LoVo (cell line): Measurements from ENCODE around the gene KIFC3.
"Not testable (repeated sequence)": the region's sequence is repeated elsewhere in the genome, so short reads cannot be mapped to it uniquely, and the experiment has no call there.

Experiments used
- DNase-seq: peaks from one replicate; pipeline ENCODE4 v3.0.0-alpha.2; 2016; ENCODE audit warnings: low spot score

The KIFC3 gene

DNA sequence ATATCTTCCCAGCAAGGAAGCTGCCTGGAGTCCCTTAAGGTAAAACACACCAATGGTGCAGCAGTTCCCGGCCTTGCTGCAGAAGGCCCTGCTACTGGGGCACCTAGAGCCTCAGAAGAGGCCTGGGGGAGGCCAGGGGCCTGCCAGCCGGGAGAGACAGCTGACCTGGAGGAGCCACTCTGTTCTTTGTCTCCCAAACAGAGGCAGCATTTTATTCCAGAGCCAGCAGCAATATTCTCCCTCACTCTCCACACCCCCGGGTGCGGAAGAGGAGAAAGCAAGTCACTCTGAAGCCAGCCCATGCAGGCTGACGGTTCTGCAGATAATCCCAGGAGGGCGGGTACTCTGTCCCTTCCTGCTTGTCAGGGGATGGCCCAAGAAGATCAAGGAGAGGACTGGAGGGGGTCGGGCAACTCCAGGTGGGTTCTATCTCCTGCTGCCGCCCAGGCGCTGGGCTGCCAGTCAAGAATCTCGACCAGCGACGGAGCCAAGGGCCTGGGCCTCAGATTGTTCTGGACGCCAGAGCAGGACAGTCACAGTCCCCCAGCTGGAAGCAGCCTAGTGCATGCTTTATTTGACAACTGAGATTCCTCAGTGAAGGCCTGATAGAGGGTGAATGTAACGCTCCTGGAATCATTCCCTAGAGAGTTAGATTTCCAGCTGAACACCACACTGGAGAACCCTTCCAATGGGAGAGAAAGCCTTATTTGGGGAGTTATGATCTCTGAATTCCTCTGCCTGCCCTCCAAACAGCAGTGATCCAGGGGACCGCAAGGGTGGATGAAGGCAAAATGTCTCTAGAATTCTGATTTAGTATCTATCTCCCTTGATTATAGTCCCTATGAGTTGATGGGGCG is 1.1 kb upstream of the KIFC3 start:
- no peak for DNase-seq

DNA sequence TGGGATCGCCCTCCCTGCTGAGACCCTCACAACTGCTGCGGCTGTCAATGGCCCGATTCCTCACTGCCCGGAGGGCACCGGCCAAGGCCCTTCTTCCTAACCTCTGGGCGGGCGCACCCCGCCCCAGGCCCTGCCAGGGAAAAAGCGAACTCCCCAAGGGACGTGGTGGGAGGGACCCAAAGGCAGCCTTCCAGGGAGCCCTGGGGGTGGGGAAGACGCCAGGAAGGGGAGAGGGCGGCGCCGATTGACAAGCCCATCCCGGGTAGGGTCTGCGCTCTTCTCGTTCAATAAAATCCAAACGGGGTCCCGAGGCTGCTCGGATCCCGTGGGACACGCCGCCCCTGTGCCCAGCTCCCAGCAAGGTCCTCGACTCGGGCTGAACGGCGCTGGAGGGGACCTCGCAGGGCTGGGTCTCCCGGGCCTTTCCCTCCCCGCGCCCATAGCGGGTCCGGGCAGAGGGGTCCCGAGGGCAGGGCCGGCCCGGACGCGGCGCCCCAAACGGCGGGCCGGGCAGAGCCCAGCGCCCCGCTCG is 416 bp downstream of the KIFC3 start:
- DNase-seq, result peak; percentile 40

DNA sequence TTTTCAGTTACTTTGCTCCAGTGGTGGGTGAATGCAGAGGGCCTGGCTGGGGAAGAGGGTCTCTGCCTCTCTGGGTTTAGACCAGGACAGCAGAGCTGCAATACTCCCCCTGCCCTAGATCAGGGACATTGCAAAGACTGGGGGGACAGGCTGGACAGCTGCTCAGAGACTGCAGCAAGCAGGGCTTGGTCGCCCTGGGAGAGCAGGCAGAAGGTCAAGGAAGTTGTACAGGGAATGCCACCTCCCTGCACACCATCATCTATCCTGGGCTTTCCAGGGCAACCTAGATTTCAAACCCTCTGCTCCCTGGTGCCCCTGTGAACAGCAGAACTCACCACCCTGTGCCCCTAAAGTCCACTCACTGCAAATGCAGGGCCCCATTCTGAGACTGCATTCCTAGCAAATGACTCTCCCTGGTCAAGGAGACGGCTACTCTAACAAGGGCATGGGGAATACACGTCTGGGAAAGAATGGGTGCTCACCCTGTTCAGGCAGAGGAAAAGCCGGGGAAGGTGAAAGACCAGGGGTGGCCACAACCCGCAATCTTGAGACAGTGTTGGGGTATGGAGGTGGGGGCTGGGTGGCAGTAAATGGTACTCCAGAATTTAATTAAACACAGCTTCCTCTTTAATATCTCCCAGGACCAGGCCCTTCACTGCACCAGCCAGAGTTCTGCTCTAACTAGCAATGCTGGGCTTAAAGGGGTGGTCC is 1.0 kb downstream of the KIFC3 start:
- peak; percentile 46 for DNase-seq

DNA sequence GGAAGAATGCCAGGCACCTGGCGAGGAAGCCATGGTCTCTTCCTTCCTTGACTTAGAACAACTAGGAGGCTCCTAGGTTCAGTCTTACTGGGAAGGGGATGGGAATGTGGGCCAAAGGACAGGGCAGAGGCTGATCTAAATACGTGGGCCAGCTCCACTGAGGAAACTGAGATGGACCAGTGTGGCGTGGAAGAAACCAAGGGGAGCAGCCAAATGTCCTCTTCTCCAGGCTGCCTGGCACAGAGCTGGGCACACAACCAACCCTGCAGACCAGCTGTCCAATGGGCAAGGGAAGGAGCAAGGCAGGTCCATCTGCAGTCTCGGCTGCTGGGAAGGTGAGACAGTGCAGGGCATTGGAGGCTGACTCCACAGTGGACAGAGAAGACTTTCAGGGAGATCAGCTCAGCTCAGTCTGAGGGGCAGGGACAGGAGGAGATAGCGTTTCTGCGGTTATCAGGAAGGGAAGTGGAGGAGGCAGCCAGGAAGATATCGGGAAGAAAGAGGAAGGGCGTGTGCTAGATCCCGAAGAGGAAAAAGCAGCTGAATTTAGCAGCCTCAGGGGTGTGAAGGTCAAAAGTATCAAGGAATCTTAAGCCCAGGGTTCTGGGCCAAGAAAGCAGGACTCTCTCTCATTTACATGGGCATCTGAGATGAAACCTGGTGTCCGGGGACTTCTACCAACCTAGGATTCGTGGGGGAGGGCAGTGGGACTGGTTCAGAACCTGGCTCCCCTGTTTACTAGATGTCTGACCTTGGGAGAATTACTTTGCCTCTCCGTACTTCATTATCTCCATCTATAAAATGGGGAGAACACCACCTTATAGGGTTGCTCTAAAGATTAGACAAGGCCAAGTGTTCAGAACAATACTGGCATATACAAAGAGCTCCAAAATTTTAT is 1.8 kb downstream of the KIFC3 start:
- DNase-seq, result no peak

DNA sequence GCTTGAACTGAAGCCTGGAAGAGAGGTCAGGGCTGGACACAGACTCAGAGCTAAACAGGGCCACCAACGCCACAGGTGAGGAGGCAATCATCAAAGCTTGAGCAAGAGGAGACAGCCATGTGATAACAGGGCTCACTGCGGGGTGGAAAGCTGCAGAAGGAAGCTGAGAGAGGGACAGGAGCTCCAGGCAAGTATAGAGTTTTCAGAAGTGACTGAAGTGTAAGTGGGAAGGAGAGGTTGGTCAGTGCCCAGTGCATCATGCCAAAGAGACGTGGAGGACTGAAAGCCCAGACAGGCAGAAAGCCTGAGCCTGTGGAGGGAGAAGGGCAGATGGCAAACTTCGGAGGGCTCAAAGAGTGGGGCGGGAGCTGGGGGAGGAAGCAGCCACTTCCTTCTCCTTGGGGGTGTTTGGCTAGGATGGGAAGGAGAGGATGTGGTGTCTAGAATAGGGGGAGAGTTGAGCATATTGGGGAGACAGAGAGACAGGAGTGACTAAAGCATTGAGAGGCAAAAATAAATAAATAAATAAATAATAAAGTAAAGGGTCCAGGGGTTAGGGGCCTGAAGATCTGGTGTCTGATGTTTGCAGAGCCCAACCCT is 2.6 kb downstream of the KIFC3 start:
- DNase-seq, result no peak

DNA sequence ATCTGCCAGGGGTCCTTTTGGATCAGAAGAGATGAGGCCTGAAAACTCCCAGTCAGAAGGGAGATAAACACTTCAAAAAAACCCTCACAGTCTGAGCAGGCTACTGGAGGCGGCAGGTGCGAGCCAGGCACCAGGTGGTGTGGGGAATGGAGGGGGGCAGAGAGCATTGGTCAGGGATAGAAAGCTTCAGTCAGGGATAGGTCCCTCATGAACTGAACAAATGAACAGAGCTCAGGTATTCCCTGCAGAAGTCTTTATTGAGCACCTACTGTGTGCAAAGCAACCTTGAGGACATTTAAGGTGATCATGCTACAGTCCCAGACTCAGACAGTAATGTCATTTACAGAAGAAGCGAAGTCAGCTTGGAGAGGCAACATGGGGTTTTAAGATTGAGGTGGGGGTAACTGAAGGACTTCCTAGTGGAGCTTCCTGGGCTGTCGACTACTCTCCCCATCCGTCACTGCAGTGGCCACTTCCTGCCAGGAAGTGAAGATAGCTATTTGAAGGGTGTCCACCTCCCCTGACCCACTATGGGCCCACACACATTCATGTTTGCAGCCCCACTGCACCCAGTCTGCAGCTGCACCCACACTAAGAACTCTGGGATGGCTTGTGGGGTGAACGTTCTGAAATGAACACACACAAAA is 3.2 kb downstream of the KIFC3 start:
- no peak for DNase-seq

DNA sequence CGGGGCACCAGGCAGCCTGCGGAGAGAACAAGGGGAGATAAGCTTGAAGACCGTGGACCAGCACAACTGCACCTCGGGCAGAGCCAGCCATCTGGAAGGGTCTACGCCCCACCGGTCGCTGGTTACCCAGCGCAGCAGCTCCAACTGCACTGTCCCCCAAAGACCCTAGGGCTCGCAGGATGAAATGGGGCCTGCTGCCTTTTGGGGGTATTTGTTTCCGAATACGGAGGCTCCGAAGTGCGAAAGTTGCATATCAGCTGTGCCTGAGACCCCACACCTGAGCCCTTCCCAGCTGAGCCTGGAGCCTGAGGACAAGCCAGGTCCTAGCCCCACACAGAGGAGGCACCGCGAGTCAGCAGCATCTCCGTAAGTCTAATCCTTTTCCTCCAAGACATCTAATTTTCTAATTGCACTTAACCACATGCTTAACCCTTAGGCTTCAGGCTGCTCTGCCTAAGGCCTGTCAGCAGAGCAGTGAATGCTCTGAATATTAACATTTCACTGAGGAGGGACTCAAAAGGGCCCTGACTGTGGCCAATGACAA is 4.0 kb downstream of the KIFC3 start:
- DNase-seq, result no peak

DNA sequence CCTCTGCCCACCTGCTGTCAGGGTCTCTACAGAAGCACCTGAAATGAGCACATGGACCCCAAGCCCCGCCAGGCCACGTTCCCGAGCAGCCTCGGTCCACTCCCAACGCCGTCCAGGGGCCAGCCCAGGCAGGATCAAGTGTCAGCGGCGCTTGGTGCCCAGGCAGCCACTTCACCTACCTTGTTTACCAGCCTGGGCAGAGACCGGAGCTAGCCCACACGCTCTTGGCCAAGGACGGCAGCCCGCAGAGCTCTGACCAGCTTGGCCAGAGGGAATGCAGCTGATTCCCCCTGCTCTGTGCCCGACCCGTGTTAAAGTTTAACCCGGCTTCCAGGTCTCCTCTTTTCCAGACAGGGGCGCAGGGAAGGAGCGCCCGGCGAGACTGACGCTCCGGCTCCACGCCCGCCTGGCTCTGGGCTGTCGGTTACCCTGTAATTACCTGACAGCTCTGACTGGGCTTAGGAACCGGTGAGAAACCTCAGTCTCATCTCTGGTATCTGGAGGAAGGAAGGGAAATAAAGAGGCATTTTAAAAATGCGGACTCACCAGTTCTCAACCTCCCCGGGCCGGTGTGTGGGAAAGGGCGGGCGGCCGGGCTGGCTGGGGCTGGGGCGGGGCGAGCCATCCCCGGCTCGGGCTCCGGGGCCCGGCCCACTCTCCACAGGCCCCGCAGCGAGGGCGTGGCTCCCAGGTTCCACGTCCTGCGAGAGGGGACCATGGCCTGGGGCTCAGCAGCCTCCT is 4.6 kb downstream of the KIFC3 start:
- peak; percentile 73 for DNase-seq

DNA sequence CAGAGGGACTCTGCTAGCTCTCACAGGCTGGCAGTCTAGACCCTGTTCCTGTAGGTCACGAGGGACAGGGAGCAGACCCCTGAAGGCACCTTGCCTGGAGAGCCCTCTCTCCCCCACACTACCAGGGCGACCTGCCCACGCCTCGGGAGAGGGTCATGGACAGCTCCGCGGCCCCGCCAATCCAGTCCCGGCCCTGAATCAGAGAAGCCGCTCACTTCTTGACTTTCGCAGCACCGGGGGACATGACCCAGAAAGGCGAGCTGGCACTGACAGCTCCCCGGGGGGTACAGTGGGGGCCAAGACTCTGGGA is 5.1 kb downstream of the KIFC3 start:
- DNase-seq, result no peak

DNA sequence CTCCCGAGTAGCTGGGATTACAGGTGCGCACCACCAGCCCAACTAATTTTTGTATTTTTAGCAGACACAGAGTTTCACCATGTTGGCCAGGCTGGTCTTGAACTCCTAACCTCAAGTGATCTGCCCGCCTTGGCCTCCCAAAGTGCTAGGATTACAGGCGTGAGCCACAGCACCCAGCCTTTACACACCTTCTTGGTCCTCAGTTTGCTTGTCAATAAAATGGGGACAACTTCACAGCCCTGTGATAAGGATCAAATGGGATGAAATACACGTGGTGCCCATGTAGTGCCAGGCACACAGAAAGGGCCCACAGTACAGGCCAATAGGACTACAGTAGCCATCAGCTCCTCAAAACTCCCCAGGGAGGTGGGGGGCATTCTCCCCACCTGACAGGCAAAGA is 6.3 kb downstream of the KIFC3 start:
- DNase-seq, result not testable (repeated sequence)

DNA sequence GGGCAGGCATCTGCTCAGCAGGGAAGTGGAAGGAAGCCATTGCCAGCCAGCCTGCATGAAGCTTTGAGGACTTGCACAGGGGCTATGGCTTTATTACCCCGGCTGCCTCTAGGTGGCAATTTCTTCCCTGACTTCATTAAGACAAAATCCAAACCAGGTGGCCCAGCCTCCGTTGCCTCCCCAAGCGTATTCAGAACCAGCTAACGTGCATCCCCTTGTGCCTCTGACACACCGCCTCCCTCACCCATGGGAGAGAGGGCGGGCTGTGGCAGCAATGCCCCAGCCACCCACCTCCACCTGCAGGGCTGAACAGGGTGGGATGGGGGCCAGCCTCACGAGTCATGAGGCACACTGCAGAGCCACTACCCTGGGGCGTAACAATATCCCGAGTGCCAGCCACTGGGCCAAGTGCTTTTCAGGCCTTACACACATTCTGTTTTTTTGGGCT is 6.8 kb downstream of the KIFC3 start:
- peak; percentile 30 for DNase-seq

DNA sequence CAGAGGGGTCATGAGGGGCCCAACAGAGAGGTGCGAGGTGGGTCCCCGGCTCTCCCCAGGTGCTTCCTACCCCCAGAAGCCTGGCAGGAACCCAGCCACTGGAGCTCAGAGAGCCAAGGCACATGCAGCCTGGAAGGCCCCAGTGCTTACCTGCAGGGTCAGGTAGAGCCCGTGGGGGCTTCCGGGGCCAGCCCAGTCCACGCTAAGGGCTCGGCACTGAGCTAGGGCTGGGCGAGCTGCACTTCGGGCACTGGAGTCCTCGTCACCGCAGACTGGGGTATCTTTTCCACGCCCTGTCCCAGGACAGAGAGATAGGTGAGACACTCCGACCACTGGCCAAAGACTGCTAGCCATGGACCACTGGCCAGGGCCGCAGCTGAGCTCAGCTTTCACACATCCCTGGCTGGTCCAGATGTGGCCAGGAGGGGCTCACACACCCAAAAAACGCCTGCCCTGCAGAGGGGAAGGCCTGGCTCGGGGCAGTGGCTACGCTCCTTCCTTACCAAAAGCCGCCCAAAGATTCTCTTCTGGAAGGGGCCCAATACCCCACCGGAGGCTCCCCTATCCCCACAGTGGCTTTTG is 7.4 kb downstream of the KIFC3 start:
- no peak for DNase-seq

DNA sequence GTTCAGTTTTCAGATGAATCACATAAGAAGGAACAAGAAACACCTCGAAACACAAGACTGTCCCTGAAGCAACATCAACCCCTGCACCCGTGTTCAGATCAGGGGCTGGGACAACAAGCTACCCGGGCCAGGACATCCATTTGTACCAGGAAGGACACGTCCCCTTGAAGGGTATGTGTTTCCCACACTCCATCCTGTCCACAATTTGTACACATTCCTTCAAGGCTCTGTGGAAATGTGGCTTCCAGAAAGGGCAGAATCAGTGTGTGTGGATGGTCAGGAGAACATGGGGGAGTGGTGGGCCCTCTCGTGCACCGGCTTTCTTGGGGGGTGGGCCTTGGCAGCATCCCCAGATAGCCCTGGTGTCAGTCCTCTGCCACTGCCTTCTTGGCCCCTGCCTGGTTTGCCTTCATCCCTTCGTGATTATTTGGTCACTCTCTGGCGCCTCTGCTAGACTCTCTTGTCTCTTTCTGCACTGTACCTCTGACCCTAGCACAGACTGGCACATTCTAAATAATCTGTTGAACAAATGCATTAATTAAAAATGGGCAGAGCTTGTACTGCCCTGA is 10.3 kb downstream of the KIFC3 start:
- no peak for DNase-seq

DNA sequence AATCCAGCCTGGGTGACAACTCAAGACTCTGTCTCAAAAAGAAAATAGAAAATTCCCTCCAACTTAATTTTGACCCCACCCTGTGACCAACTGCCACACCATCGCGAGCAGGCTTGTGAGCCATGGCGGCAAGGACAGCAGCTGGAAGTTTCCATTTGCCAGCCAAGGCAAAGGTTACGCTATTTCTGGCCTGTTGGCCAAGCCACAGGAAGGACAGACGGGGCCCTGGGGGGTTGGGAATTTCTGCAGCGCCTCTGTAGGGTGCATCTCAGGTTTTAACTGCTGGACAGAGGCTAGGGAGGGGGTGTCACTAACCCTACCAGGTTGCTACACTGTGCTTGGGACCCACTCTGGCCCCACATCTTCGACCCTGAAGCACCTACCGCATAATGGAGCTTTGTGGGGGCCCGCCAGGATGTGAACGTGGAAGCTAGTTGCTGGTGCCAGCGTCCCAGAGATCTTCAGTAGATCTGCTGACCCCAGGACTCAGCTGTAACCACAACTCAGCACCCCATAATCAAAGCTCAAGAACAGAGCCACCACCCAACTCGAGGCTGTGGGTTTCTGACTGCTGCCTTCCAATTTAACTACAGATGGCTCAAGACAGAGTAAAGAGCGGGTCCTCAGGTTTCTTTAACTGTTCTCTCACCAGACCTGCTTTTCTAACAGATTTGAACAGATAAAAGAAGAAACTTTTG is 10.9 kb downstream of the KIFC3 start:
- no peak for DNase-seq

DNA sequence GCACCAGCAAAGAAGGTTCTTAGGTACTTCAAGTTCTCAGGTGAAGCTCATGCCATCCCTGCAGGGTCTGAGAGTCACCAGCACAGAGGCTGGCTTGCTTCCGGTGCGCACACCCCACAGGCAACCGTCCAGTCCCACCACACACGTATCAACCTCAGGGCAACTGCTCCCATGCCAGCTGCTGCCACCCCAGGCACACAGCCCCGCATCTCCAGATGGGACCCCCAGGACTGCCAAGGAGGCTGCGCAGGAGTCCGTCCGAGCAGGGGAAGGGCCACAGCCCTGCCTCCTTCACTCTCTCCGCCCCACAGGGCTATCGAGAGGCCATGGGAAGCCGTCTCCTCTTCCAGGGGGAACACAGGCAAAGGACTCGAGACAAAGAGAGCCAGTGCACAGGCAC is 13.3 kb downstream of the KIFC3 start:
- no peak for DNase-seq

DNA sequence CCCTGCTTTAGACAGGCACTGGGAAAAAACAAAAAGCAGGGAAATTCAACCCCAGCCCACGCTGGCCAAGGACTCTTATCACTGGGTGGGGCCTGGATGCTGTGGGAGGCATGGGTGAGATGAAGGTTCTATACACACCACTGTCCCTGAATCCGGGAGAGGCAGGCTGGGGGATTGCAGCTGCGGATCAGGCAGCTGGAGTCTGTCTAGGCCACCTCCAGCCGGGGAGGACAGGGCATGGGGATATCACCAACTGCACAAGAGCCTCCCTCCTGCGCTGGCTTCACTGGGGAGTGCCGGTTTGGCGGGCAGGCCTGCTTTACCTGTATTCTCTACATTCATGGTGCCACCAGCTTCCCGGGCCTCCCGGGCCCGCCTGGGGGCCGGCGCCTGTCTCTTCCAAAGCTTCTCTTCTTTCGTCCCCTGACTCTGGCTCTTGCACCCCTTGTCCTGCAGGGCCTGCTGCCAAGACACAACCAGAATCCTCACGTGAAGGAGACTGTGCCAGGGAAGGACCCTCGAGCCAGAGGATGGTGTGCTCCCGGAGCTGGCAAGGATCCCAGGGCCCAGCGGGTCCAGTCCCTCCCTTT is 13.9 kb downstream of the KIFC3 start:
- no peak for DNase-seq

DNA sequence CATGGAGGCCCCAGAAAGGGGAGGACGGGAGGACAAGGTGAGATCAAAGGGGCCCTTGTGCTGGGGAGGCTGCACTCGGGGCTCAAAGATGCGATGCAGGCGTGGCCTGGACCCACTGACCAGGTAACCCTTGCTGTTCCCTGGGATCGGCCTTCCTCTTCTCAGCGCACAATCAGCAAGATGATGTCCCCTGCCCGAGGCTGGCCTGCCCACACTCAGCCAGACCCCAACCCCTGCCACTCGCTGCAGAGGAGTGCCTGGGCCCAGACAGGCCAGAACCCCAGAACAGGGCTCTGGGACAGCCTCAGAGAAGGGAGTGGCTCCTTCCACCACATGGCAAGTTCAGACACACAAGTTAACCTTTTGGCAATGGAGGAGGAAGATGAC is 14.8 kb downstream of the KIFC3 start:
- no peak for DNase-seq

DNA sequence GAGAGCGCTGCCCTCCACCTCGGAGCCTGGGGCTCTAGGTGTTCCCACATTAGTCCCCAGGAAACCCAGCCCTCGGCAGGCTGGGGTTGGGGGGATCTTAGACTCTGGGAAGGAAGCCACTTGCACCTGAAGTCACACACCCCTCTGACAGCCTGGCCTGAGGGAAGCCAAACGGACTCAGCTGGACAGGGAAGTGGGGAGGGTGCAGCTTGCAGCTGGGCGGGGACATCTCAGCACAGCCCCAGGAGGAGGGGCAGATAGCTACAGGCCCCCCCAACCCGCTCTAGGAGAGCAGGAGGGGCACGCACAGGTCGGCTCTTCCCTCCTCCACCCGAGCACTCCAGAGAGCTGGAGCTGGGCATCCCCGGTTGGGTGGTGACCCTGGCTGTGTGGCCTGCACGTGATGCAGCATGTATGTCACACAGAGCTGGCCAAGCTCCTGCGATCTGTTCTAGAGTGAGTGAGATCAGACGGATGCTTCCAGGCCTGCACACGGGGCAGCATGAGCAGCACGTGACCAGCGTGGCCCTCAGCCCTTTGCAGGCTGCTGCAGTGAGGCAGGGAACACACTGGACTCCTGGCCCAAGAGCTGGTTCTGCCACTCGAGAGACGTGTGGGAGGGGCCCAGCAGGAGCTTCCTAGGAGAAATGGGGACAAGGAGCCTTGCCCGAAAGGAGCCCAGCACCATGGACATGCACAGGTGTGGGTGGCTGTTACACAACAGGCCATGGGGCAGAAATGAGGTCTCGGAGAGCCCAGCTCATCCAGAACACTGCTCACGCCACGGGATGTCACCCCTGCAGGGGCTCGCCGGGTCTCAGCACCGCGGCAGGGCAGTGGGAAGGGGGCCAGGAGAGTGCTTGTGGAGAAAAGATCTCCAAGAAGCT is 15.4 kb downstream of the KIFC3 start:
- no peak for DNase-seq
